Rectal smooth muscle tissue (tissue), 1 donor: ENCODE measurements around the gene NUP62.
A peak's percentile ranks its signal among the peaks of the same experiment; 100 is the strongest.

Experiments
- H3K27ac ChIP-seq: one replicate; pipeline ENCODE4 v1.7.0; 2013; ENCODE audit warnings: low read depth, low read length, inconsistent platforms
- H3K27me3 ChIP-seq: one replicate; pipeline ENCODE4 v1.7.0; 2013; ENCODE audit warnings: low read length; ENCODE audit not compliant: control insufficient read depth, insufficient read depth
- H3K36me3 ChIP-seq: one replicate; pipeline ENCODE4 v1.7.0; 2013; ENCODE audit warnings: low read length; ENCODE audit not compliant: control insufficient read depth, insufficient read depth
- H3K4me1 ChIP-seq: one replicate; pipeline ENCODE4 v1.7.0; 2013; ENCODE audit warnings: low read length; ENCODE audit not compliant: control insufficient read depth, insufficient read depth
- H3K4me3 ChIP-seq: one replicate; pipeline ENCODE4 v1.7.0; 2013; ENCODE audit warnings: low read length
- H3K9ac ChIP-seq: one replicate; pipeline ENCODE4 v1.7.0; 2013; ENCODE audit warnings: low read length

NUP62 gene

GRCh38 chr19:49887665-49888509, 41.4 kb downstream of the NUP62 start:
- peaks cover 21% of the 10 kb centered on the region for H3K36me3 ChIP-seq
- no peak overlapping the region for H3K9ac ChIP-seq
- H3K27ac ChIP-seq, result no peak overlapping the region
- no peak overlapping the region for H3K4me3 ChIP-seq
- H3K4me1 ChIP-seq, result no peaks in the 10 kb centered on the region
- H3K27me3 ChIP-seq, result no peaks in the 10 kb centered on the region

DNA sequence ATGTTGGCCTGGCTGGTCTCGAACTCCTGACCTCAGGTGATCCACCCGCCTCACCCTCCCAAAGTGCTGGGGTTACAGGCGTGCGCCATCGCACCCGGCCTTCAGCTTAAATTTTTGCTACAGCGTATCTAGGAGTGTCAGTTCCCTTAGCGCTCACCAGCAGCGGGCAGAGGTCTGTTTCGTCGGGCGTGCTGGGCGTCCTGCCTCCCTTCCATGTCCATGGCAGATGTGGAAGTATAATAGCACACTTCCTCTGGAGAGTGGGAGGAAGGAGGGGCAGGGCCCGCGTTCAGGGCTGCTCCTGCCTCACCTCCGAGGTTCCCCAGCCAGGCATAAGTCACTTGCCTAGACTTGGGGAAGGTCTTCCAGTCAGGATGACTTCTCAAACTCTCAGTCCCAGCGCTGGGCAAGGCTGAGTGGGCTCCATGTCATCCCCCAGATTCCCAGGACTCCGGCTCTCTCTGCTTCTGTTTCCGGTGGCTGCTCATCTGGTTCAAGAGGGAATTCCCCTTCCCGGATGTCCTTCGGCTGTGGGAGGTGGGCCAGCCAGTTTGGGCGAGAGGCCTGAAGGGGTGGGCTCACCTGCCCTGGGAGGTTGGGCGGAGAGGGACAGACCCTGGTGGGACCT, 42.2 kb downstream of the NUP62 start:
- no peaks in the 10 kb centered on the region for H3K4me1 ChIP-seq
- H3K27ac ChIP-seq, result no peak overlapping the region
- H3K9ac ChIP-seq, result no peak overlapping the region
- no peak overlapping the region for H3K4me3 ChIP-seq
- peaks cover 28% of the 10 kb centered on the region for H3K36me3 ChIP-seq
- H3K27me3 ChIP-seq, result no peaks in the 10 kb centered on the region

GRCh38 chr19:49884760-49885159, 44.5 kb downstream of the NUP62 start:
- Histone ChIP-seq H3K4me3 (no peak overlapping the region), H3K4me1 (no peaks in the 10 kb centered on the region), H3K36me3 (peaks cover 42% of the 10 kb centered on the region), H3K27ac (no peak overlapping the region), H3K9ac (no peak overlapping the region), H3K27me3 (no peaks in the 10 kb centered on the region)

DNA sequence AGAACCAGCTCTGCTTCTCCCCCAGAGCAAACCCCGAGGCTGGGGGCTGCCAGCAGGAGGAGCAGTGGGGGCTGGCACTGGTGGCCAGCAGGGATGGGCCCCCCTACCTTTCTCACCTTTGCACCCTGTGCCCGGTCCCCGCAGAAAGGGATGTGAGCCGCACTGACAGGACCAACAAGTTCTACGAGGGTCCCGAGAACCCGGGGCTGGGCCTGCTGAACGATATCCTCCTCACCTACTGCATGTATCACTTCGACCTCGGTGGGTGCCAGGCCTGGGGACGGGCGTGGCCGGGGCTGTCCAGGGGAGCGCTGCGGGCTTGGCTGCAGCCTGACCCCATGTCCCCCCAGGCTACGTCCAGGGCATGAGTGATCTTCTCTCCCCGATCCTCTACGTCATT, 45.2 kb downstream of the NUP62 start:
- Histone ChIP-seq H3K27me3 (no peaks in the 10 kb centered on the region), H3K9ac (no peak overlapping the region), H3K36me3 (peaks cover 48% of the 10 kb centered on the region), H3K4me1 (no peaks in the 10 kb centered on the region), H3K27ac (no peak overlapping the region), H3K4me3 (no peak overlapping the region)

DNA sequence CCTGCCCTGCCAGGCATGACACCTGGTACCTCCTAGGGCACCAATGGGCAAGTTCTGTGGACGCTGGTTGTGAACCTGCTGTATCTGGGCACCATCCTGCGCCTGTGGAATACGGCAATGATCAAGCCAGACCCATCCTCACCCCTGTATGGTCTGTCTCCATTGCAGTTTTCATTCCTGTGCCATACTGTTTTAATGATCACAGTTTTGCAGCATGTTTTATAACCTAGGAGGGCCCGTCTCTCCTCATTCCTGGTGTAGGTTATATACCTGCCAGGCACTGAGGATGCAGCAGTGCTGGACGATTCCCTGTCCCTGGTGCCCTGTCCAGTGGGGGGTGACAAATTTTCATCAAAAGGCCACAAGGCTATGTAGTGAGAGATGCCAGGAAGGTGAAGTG, 46.2 kb downstream of the NUP62 start:
- Histone ChIP-seq H3K36me3 (peaks cover 51% of the 10 kb centered on the region), H3K9ac (no peak overlapping the region), H3K27me3 (no peaks in the 10 kb centered on the region), H3K4me3 (no peak overlapping the region), H3K27ac (no peak overlapping the region), H3K4me1 (peaks cover 3% of the 10 kb centered on the region)

DNA sequence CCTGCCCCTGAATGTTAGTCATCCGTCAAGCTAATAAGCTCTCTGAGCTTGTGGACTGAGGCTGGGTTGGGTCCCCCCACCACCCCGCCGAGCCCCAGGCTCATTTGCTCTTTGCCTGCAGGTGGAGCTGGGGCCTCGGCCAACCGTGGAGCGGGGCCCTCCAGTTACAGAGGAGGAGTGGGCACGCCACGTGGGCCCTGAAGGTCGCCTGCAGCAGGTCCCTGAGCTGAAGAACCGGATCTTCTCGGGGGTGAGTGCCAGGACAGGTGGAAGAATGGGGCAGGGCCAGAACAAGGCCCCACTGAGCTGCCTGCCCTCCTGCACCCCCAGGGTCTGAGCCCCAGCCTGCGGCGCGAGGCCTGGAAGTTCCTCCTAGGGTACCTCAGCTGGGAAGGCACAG, 46.7 kb downstream of the NUP62 start:
- Histone ChIP-seq H3K4me3 (no peak overlapping the region), H3K36me3 (peaks cover 51% of the 10 kb centered on the region), H3K4me1 (peaks cover 4% of the 10 kb centered on the region), H3K27ac (no peak overlapping the region), H3K27me3 (no peaks in the 10 kb centered on the region), H3K9ac (no peak overlapping the region)

GRCh38 chr19:49881672-49882394, 47.5 kb downstream of the NUP62 start:
- peaks cover 51% of the 10 kb centered on the region for H3K36me3 ChIP-seq

GRCh38 chr19:49881186-49881585, 48.1 kb downstream of the NUP62 start:
- peaks cover 4% of the 10 kb centered on the region for H3K4me1 ChIP-seq

More at GRCh38 chr19:49881672-49882394, 47.5 kb downstream of the NUP62 start:
- H3K9ac ChIP-seq, result no peak overlapping the region
- no peaks in the 10 kb centered on the region for H3K27me3 ChIP-seq
- H3K27ac ChIP-seq, result no peak overlapping the region
- H3K4me1 ChIP-seq, result peaks cover 4% of the 10 kb centered on the region
- no peak overlapping the region for H3K4me3 ChIP-seq

DNA sequence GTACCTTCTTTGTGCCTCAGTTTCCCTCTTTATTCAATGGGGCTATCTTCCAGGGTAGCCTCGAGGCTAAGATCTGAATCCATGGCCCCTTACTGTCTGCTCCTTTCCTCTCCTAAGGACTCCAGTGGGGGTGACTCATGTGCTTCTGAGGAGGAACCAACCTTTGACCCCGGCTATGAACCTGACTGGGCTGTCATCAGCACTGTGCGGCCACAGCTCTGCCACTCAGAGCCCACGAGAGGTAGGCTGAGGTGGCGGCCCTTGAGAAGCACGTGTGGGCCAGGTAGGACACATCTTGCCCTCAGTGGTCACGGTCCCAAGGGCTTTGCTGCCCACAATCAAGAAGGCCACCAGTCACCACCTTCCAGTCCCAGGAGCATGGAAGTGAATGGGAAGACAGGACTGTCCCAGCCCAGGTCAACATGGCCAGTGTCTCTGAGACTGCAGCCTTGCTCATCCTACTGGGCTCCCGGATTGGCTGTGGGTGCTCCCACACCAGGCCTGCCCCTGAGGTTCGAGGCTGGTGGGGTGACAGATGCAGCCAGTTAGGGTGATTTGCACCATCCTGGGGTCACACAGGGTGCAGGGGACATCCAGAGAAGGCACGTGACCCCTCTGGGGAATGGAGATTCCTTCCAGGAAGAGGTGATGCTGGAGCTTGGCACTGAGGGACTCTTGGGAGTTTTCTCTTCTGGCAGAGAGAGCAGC, 49.0 kb downstream of the NUP62 start:
- H3K4me3 ChIP-seq, result no peak overlapping the region
- H3K4me1 ChIP-seq, result peaks cover 9% of the 10 kb centered on the region
- no peak overlapping the region for H3K9ac ChIP-seq
- no peak overlapping the region for H3K27ac ChIP-seq
- H3K36me3 ChIP-seq, result peaks cover 51% of the 10 kb centered on the region
- H3K27me3 ChIP-seq, result no peaks in the 10 kb centered on the region

More at GRCh38 chr19:49881186-49881585, 48.1 kb downstream of the NUP62 start:
- H3K27me3 ChIP-seq, result no peaks in the 10 kb centered on the region
- no peak overlapping the region for H3K27ac ChIP-seq
- peaks cover 51% of the 10 kb centered on the region for H3K36me3 ChIP-seq
- no peak overlapping the region for H3K9ac ChIP-seq
- no peak overlapping the region for H3K4me3 ChIP-seq

DNA sequence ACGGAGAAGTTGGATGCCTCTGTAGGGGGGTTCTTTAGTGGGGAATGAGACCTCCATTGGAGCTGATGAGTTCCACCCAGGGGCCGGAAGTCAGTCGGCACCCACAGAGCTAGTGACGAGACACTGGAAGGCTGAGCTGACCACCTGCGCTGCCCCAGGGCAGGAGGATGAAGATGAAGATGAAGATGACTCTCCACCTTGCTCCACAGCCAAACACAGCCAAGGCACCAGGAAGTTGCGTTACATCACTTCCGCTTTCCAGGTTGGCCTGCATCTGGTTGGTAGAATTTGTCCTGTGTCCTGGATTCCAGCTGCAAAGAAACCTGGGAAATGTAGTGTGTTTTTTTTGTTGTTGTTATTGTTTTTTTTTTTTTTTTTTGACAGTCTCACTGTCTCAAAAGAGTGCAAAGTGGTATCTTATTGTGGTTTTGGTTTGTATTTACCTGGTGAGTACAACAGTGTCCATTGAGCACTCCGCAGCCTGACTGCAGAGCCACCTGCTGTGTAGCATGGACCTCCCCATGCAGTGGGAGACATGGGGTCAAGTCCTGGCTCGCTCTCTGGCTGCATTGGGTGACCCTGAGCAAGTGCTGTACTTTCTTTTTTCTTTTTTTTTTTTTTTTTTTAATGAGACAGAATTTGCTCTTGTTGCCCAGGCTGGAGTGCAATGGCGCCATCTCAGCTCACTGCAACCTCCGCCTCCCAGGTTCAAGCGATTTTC, 49.9 kb downstream of the NUP62 start:
- Histone ChIP-seq H3K27me3 (no peaks in the 10 kb centered on the region), H3K27ac (no peak overlapping the region), H3K9ac (no peak overlapping the region), H3K4me3 (no peak overlapping the region), H3K4me1 (peaks cover 10% of the 10 kb centered on the region), H3K36me3 (peaks cover 46% of the 10 kb centered on the region)

DNA sequence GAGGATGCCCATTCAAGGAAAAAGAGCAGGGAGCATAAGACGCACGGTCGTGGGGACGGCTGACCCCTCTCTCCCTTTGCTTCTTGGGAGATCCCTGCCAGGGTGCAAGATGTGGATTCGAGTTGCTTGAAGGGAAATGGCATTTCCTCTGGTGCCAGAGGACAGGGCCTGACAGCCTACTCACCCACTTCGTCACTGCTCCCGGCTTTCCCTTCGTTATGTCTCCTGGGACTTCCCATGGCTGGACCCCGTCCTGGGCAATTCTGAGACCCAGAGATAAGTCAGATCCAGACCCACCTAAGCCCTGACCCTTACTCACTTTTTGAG, 50.6 kb downstream of the NUP62 start:
- H3K9ac ChIP-seq, result no peak overlapping the region
- no peak overlapping the region for H3K27ac ChIP-seq
- no peaks in the 10 kb centered on the region for H3K27me3 ChIP-seq
- peak overlapping the region; percentile 95 for H3K4me3 ChIP-seq
- peaks cover 39% of the 10 kb centered on the region for H3K36me3 ChIP-seq
- peaks cover 10% of the 10 kb centered on the region for H3K4me1 ChIP-seq
